GM19025 (cell line): ENCODE measurements around the gene ECHDC1.
"Not testable (repeated sequence)": the region's sequence is repeated elsewhere in the genome, so short reads cannot be mapped to it uniquely, and the experiment has no call there.

Source experiments
- ATAC-seq: cut with Tn5 transposase; IDR thresholded peaks from one replicate; pipeline ENCODE4 v1.9.1; 2021; ENCODE audit warnings: mild to moderate bottlenecking, low read depth, moderate library complexity; ENCODE audit not compliant: unreplicated experiment

Gene ECHDC1, protein sequence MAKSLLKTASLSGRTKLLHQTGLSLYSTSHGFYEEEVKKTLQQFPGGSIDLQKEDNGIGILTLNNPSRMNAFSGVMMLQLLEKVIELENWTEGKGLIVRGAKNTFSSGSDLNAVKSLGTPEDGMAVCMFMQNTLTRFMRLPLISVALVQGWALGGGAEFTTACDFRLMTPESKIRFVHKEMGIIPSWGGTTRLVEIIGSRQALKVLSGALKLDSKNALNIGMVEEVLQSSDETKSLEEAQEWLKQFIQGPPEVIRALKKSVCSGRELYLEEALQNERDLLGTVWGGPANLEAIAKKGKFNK

GRCh38 chr6:127342946-127343808 lies at the start of gene ECHDC1:
Gene ECHDC1, minus strand, starts transcription at chr6:127343609. Its CDS starts 12,581 bp downstream, at chr6:127331028.
- ATAC-seq: peak; percentile 71

- no peak for ATAC-seq
These were observed 48.9 kb upstream of the ECHDC1 start for GRCh38 chr6:127392301-127392700.

GRCh38 chr6:127391094-127391953 lies 47.9 kb upstream of the ECHDC1 start:
- no peak for ATAC-seq

- no peak for ATAC-seq
These were observed 46.3 kb upstream of the ECHDC1 start for GRCh38 chr6:127389706-127390105.

DNA sequence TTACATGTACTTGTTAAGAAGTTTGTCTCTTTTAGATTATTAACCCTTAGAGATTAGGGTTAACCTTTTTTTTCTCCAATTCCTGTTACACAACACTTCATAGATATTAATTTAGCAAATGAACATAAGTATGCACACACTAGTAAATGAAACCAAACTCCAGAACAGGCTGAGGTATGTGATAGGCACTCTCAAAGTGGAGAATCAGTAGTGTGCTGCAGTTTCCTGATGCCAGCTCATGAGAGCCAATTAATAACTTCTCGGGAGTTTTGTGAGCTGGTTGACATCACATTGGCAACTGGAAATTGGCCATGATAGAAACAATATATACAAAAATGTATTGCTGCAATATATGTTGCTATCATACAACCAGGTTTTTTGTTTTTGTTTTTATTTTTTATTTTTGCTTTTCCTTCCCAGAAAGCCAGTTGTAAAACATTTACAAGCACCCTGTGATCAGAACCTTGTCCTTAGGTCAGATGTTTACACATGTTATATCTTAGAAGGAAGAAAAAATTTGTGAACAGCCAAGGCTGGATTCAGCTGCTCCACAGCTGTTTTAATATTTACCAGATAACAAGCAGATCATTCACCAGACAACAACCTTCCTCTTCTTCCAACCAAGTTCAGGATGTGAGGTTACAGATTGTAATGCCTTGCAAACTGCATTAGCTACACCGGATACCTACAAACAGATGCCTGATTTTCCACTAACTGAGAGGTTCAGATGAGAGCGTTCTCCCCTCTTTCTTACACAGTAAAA lies 42.4 kb upstream of the ECHDC1 start:
- ATAC-seq: no peak

GRCh38 chr6:127384848-127385247 lies 41.4 kb upstream of the ECHDC1 start:
- ATAC-seq: not testable (repeated sequence)

- ATAC-seq: no peak
These were observed 40.6 kb upstream of the ECHDC1 start for GRCh38 chr6:127383988-127384387.

GRCh38 chr6:127382413-127382812 lies 39.0 kb upstream of the ECHDC1 start:
- no peak for ATAC-seq

DNA sequence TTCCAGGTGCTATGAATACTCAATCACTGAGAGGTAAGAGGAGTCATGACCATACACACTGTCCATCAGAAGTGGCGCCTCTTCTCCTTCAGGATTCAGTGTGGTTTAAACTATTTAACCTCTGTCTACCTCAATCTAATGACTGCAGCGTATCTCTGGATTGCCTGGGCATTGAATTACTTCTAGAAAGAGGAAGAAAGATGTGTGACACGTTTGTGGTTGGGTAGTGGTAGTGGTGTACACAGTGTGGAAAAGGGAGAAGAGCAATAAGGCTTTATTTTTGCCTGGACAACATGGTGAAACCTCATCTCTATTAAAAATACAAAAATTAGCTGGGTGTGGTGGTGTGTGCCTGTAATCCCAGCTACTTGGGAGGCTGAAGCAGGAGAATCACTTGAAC lies 38.0 kb upstream of the ECHDC1 start:
- ATAC-seq: no peak

DNA sequence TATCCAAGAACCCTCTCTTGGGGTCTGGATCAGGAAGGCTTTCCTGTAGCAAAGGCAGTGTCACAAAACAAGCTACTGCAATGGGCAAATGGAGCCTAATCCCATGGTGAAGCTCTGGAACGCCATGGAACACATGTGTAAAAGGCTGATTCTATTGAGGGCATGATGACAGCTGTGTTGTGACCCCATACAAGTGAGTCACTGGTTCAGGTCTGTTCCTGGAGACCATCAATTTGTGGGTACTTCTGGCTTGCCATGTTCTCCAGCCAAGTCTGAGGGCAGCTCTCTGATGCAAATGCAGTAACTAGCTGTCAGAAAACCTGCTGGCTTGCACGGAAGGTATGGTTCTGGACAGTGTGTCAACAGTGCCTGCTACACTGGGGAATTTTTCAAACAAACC lies 33.3 kb upstream of the ECHDC1 start:
- no peak for ATAC-seq

GRCh38 chr6:127367023-127367375 lies 23.6 kb upstream of the ECHDC1 start:
- ATAC-seq: no peak

GRCh38 chr6:127366282-127367022 lies 23.0 kb upstream of the ECHDC1 start:
- ATAC-seq: no peak

DNA sequence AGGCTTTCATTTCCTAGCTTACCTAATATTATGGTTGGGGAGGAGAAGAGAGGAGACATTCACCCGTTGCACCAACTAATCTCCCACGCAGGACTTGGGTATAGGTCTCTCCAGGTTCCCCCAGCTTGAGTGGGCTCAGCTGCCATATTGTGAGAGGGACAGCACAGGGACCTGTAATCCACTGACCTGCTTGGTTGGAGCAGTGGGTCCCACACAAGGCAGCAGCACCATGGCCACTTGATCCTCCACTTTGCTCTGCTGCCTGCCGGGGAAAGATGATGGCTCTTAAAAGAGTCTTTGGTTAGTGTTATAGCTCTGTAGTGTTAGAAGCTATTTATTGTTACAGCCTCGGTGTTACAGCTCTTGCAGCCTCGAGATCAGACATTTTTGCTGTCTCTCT lies 22.5 kb upstream of the ECHDC1 start:
- ATAC-seq: no peak

GRCh38 chr6:127352524-127352923 lies 9.1 kb upstream of the ECHDC1 start:
- ATAC-seq: no peak

GRCh38 chr6:127349980-127350379 lies 6.6 kb upstream of the ECHDC1 start:
- ATAC-seq: no peak

GRCh38 chr6:127348028-127348661 lies 4.7 kb upstream of the ECHDC1 start:
- no peak for ATAC-seq

DNA sequence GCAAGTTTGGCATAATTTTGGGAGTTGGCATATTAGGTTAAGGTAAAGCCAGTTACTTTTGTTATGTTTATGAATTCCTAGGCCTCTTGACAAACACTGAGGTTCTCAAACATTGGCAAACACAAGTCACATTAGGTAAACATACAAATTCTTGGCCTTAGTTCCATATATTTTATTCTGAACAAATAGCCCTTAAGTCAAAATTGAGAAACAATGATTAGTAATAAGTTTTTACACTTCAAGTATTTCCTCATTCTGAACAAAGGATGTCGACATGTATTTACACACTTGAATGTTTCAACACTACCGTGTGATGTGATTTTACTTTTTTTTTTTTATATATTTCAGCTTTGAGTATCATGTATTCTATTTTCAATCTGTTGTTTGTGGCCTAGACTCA lies 3.8 kb upstream of the ECHDC1 start:
- no peak for ATAC-seq

DNA sequence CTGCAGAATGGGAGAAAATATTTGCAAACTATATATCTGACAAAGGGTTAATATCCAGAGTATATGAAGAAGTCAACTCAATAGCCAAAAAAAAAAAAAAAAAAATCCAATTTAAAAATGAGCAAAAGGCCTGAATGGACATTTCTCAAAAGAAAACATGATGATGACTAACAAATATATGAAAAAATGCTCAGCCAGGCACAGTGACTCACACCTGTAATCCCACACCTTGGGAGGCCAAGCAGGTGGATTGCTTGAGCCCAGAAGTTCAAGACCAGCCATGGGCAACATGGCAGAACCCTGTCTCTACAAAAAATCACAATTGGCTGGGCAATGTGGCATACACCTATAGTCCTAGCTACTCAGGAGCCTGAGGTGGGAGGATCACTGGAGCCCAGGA lies 2.1 kb upstream of the ECHDC1 start:
- no peak for ATAC-seq
